NB4 (cell line): Measurements from ENCODE around the gene DCAF6.

Source experiments
- DNase-seq: peaks from one replicate; pipeline ENCODE4 v3.0.0; 2010; ENCODE audit warnings: low read depth
- H3K4me3 ChIP-seq: one replicate; pipeline ENCODE4 v1.5.1; 2011; ENCODE audit warnings: mild to moderate bottlenecking, low read depth, low read length, moderate library complexity
- CTCF ChIP-seq: IDR thresholded peaks from one replicate; pipeline ENCODE4 v1.5.1; 2012; ENCODE audit warnings: low read depth, low read length
- MAX ChIP-seq: IDR thresholded peaks from 2 replicates; pipeline ENCODE4 v1.6.1; 2011; ENCODE audit warnings: low read depth, low read length
- MYC ChIP-seq: IDR thresholded peaks from 2 replicates; pipeline ENCODE4 v1.6.1; 2011; ENCODE audit warnings: low read depth, low read length
- POLR2A ChIP-seq: IDR thresholded peaks from 2 replicates; pipeline ENCODE4 v1.6.1; 2011; ENCODE audit warnings: mild to moderate bottlenecking; ENCODE audit not compliant: insufficient read length; ENCODE audit errors: extremely low read depth

DCAF6 gene

GRCh38 chr1:167911413-167911812 is 25.1 kb upstream of the DCAF6 start:
- TF ChIP-seq MAX (no peak), CTCF (no peak), POLR2A (no peak), MYC (no peak)

GRCh38 chr1:167912294-167912693 is 24.2 kb upstream of the DCAF6 start:
- no peak for DNase-seq
- TF ChIP-seq POLR2A, result no peak
- no peak for TF ChIP-seq MYC
- no peak for TF ChIP-seq CTCF
- no peak for TF ChIP-seq MAX
- H3K4me3 ChIP-seq, result no peak overlapping the region

More at GRCh38 chr1:167911413-167911812, 25.1 kb upstream of the DCAF6 start:
- no peak for DNase-seq
- no peak overlapping the region for H3K4me3 ChIP-seq

- no peak for DNase-seq
- TF ChIP-seq POLR2A (no peak), MYC (no peak), MAX (no peak), CTCF (no peak)
- H3K4me3 ChIP-seq, result no peak within 1 kb of the TSS
Measured at GRCh38 chr1:167913895-167914496, 22.5 kb upstream of the DCAF6 start, which contains the start of gene ADCY10. Gene ADCY10 (minus strand): TSS chr1:167914134. CDS start chr1:167905140, 8,994 bp downstream.

- TF ChIP-seq CTCF (no peak), POLR2A (no peak), MYC (no peak), MAX (no peak)
- DNase-seq, result no peak
- no peak overlapping the region for H3K4me3 ChIP-seq
Measured at GRCh38 chr1:167915569-167915968, 20.9 kb upstream of the DCAF6 start.

- DNase-seq, result no peak
- TF ChIP-seq MYC, result no peak
- no peak for TF ChIP-seq CTCF
- TF ChIP-seq POLR2A, result no peak
- no peak for TF ChIP-seq MAX
Measured at GRCh38 chr1:167916766-167917511, 19.5 kb upstream of the DCAF6 start.

More at GRCh38 chr1:167916766-167917511, 19.5 kb upstream of the DCAF6 start:
- no peak overlapping the region for H3K4me3 ChIP-seq
